Measurements from ENCODE around the gene WDR20.

DNA sequence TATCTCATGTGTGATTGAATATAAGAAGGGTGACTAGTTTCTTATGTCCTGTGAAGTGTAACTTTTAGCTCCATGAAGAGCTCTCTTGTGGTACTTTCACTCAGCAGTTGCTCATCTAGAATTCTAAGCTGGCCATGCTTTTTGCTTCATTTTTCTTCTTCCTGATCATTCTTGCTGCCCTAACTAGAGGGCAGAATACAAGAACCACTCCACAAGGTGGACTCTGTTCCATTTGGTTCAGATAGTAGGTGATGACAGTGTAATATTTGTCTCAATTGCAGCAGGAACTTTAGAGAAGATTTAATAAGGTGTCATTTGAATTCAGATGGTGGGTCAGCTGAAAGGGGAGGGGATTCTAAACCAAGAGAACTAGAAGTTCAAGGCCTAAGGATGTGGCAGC is 17.6 kb downstream of the WDR20 start:
- TF ChIP-seq CTCF (IDR thresholded peaks at IDR 0.05) (no peak), POLR2A (IDR thresholded peaks at IDR 0.05) (no peak)
